GM23248 (cell line): ENCODE measurements around the gene DOCK3.

ENCODE experiments used
- EZH2 ChIP-seq: fragments of 200-600 bp; sonication (generic); IDR thresholded peaks from 2 replicates; pipeline ENCODE4 v1.6.1; 2018; ENCODE audit warnings: antibody characterized with exemption, mild to moderate bottlenecking; ENCODE audit not compliant: insufficient read depth, poor library complexity, severe bottlenecking
- EZH2phosphoT487 ChIP-seq: fragments of 200-600 bp; sonication (generic); IDR thresholded peaks from 2 replicates; pipeline ENCODE4 v1.6.1; 2018; ENCODE audit warnings: antibody characterized with exemption, moderate library complexity, mild to moderate bottlenecking, low read depth; ENCODE audit not compliant: insufficient read depth

- TF ChIP-seq EZH2phosphoT487 (no peak), EZH2 (no peak)
Observed at GRCh38 chr3:51280176-51280575, 605.4 kb downstream of the DOCK3 start.
